Endothelial cell of umbilical vein (primary cell): ENCODE measurements around the gene BAZ1B. TPM values are rescaled to one million over a fixed set of nuclear protein-coding genes. Genes with fewer than 3 reads are reported as not detected.

Experiments
- BruUV-seq: library from RNA; stranded (reverse); fragments of 400-500 nt; replicated peaks from 2 replicates; lab custom pipeline; 2021; lab: Mats Ljungman, UMichigan
- CTCF ChIA-PET: fragments of 300-600, 350-600 bp; sonication (Branson Sonifier 250); formaldehyde crosslinking; loops from one replicate; lab custom pipeline; 2021; ENCODE audit warnings: antibody characterized with exemption, inconsistent platforms; lab: Charles Lee
- POLR2A ChIA-PET: fragments of 300-600, 350-600 bp; sonication (Branson Sonifier 250); formaldehyde crosslinking; loops from one replicate; lab custom pipeline; 2021; ENCODE audit warnings: antibody characterized with exemption, inconsistent platforms; lab: Charles Lee
- DNase-seq: peaks from one replicate; pipeline ENCODE4 v3.0.0-alpha.2; 2011; ENCODE audit warnings: low read depth, low spot score
- FAIRE-seq: peaks from 2 replicates; lab custom pipeline; 2011; peaks lifted over from hg19 to GRCh38; lab: Jason Lieb, UNC
- H2AFZ ChIP-seq: 2 replicates; pipeline ENCODE4 v1.6.0; 2012; ENCODE audit warnings: low read depth, low read length, control low read depth, inconsistent platforms
- H3K27ac ChIP-seq: 2 replicates; pipeline ENCODE4 v1.5.1; 2011; ENCODE audit warnings: low read depth, mild to moderate bottlenecking, control low read depth, low read length, moderate library complexity; ENCODE audit not compliant: insufficient read depth
- H3K27me3 ChIP-seq, 2 experiments: 2 replicates each; pipeline versions ENCODE4 v1.6.0 to v1.6.1; 2011; ENCODE audit warnings: low read length in 2 of 2, mixed read lengths in 1 of 2; ENCODE audit not compliant: control insufficient read depth in 2 of 2, insufficient read depth in 2 of 2
- H3K36me3 ChIP-seq, 2 experiments: 2 replicates in 1 of 2; 3 replicates in 1 of 2; pipeline ENCODE4 v1.5.1; 2011; ENCODE audit warnings: low read length in 2 of 2, mild to moderate bottlenecking in 1 of 2, moderate library complexity in 1 of 2; ENCODE audit not compliant: control insufficient read depth in 2 of 2, insufficient read depth in 2 of 2; ENCODE audit errors: extremely low read depth in 1 of 2
- H3K4me1 ChIP-seq: 3 replicates; pipeline ENCODE4 v1.5.1; 2011; ENCODE audit warnings: mild to moderate bottlenecking, low read length; ENCODE audit not compliant: control insufficient read depth, insufficient read depth; ENCODE audit errors: extremely low read depth
- H3K4me2 ChIP-seq: 2 replicates; pipeline ENCODE4 v1.6.1; 2011; ENCODE audit warnings: low read length, control low read depth, mixed read lengths; ENCODE audit not compliant: insufficient read depth
- H3K4me3 ChIP-seq, 3 experiments: fragments of 200-600 bp in 1 of 3; sonication (generic), shearing (Covaris generic) in 1 of 3; replicated peaks in 1 of 3; 2 replicates each; pipeline ENCODE4 v1.5.1; 2011 to 2016; ENCODE audit warnings: control low read depth in 3 of 3, low read length in 3 of 3, mild to moderate bottlenecking in 2 of 3, inconsistent platforms in 1 of 3, low read depth in 1 of 3, moderate library complexity in 1 of 3; ENCODE audit not compliant: insufficient read depth in 1 of 3
- H3K79me2 ChIP-seq: 2 replicates; pipeline ENCODE4 v1.6.0; 2012; ENCODE audit warnings: low read length, inconsistent platforms; ENCODE audit not compliant: control insufficient read depth, insufficient read depth
- H3K9ac ChIP-seq: replicated peaks from 2 replicates; pipeline ENCODE3; 2011; ENCODE audit warnings: low read length, control low read depth; ENCODE audit not compliant: insufficient read depth; ENCODE audit errors: extremely low read depth
- H3K9me1 ChIP-seq: replicated peaks from 3 replicates; pipeline ENCODE4 v1.6.0; 2011; ENCODE audit warnings: mild to moderate bottlenecking, low read length; ENCODE audit not compliant: control insufficient read depth, insufficient read depth; ENCODE audit errors: extremely low read depth
- H3K9me3 ChIP-seq: replicated peaks from 2 replicates; pipeline ENCODE4 v1.5.1; 2012; ENCODE audit warnings: low read length, inconsistent platforms; ENCODE audit not compliant: control insufficient read depth, insufficient read depth
- H4K20me1 ChIP-seq: replicated peaks from 2 replicates; pipeline ENCODE3; 2011; ENCODE audit warnings: mild to moderate bottlenecking, low read length; ENCODE audit not compliant: control insufficient read depth, insufficient read depth; ENCODE audit errors: extremely low read depth
- EZH2 ChIP-seq: IDR thresholded peaks from 2 replicates; pipeline ENCODE4 v1.6.1; 2012; ENCODE audit warnings: borderline replicate concordance, low read depth, mild to moderate bottlenecking, moderate library complexity, low read length, inconsistent platforms; ENCODE audit not compliant: severe bottlenecking
- FOS ChIP-seq: IDR thresholded peaks from 2 replicates; pipeline ENCODE4 v1.6.1; 2011; ENCODE audit warnings: mild to moderate bottlenecking, low read length, moderate library complexity, borderline replicate concordance; ENCODE audit not compliant: insufficient read depth
- GATA2 ChIP-seq: IDR thresholded peaks from 2 replicates; pipeline ENCODE4 v1.7.0; 2011; ENCODE audit warnings: low read depth, mild to moderate bottlenecking, moderate library complexity, mixed read lengths, low read length; ENCODE audit not compliant: insufficient read length, insufficient read depth
- JUN ChIP-seq: IDR thresholded peaks from 2 replicates; pipeline ENCODE4 v1.6.1; 2011; ENCODE audit warnings: borderline replicate concordance, low read depth; ENCODE audit not compliant: insufficient read length, insufficient read depth
- MYC ChIP-seq: IDR thresholded peaks from one replicate; pipeline ENCODE4 v1.6.1; 2011; ENCODE audit warnings: mild to moderate bottlenecking, low read depth, low read length
- POLR2A ChIP-seq: IDR thresholded peaks from 2 replicates; pipeline ENCODE4 v1.6.1; 2012; ENCODE audit warnings: low read depth, mild to moderate bottlenecking, control low read depth, low read length
- POLR2AphosphoS5 ChIP-seq: IDR thresholded peaks from 2 replicates; pipeline ENCODE4 v1.6.1; 2012; ENCODE audit warnings: low read depth, mild to moderate bottlenecking, control low read depth, low read length, moderate library complexity; ENCODE audit not compliant: insufficient read depth
- dilution Hi-C: fragments of 300-500 bp; cut with MboI; formaldehyde crosslinking; loops from one replicate; pipeline ENCODE4 v1.15.0; 2019; ENCODE audit warnings: low sequenced_read_pairs; ENCODE audit not compliant: extremely low pct_ligation_motif_present
- intact Hi-C: fragments of 100-400 bp; cut with micrococcal nuclease; formaldehyde crosslinking; loops from one replicate; pipeline ENCODE4 v1.10.0; 2022
- polyA plus RNA-seq, 4 experiments: library from polyadenylated mRNA; depleted of rRNA in 3 of 4; stranded (reverse) in 3 of 4; unstranded in 1 of 4; fragments of >200 nt; gene quantifications; 2 replicates each; pipeline versions ENCODE4 v1.2.1 to v1.2.3, GENCODE V29; 2011 to 2012; ENCODE audit warnings: missing spikeins in 1 of 4
- total RNA-seq: library from RNA; stranded (reverse); gene quantifications from 2 replicates; pipeline ENCODE4 v1.2.3, GENCODE V29; 2021
- TF ChIP-seq, protein P1 (sequence below): IDR thresholded peaks from 2 replicates; pipeline ENCODE4 v1.6.1; 2011; ENCODE audit not compliant: insufficient read depth, insufficient read length
- TF ChIP-seq, protein P2 (sequence below), 2 donors: IDR thresholded peaks; 1 replicate in 1 of 2; 2 replicates in 1 of 2; pipeline ENCODE4 v1.5.1; 2011; ENCODE audit warnings: low read length in 2 of 2, mild to moderate bottlenecking in 2 of 2, moderate library complexity in 2 of 2, control low read depth in 1 of 2, inconsistent platforms in 1 of 2, low read depth in 1 of 2; ENCODE audit not compliant: insufficient read depth in 1 of 2; ENCODE audit errors: extremely low read depth in 1 of 2

BAZ1B gene
- total and polyA plus RNA-seq, 2 donors (not counting 3 experiments of a cell fraction or from before 2014, with no cell fraction given): 16.2 to 74.7 TPM

DNA sequence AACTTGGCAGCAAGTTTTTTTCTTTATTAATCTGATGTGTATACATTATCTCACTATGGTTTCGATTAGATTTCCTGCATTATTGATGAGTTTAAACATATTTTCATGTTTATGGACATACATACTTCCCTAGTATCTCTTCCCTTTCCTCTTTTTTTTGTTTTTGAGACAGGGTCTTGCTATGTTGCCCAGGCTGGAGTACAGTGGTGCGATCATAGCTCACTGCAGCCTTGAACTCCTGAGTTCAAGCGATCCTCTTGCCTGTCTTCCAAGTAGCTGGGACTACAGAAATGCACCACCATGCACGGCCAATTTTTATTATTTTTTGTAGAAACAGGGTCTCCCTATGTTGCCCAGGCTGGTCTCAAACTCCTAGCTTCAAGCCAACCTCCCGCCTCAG lies 18.9 kb downstream of the BAZ1B start:
- no peak for FAIRE-seq
- no peaks in the 10 kb centered on the region for H3K9me3 ChIP-seq
- dilution Hi-C loops: no loop called here
- no peak overlapping the region for H3K4me2 ChIP-seq
- peaks cover 56% of the 10 kb centered on the region for H3K79me2 ChIP-seq
- CTCF ChIA-PET: no interaction called here
- H3K4me1 ChIP-seq: no peaks in the 10 kb centered on the region
- no peak for DNase-seq
- BruUV-seq: no TSS peak
- no peak overlapping the region for H3K9ac ChIP-seq
- H3K27me3 ChIP-seq: no peaks in the 10 kb centered on the region
- H3K4me3 ChIP-seq: no peak overlapping the region
- H3K9me1 ChIP-seq: no peaks in the 10 kb centered on the region
- no peak overlapping the region for H3K27ac ChIP-seq
- H4K20me1 ChIP-seq: peaks cover 3% of the 10 kb centered on the region
- H2AFZ ChIP-seq: no peak overlapping the region
- TF ChIP-seq POLR2AphosphoS5 (no peak), FOS (no peak), POLR2A (no peak), JUN (no peak), MYC (no peak), GATA2 (no peak), EZH2 (no peak)
- TF ChIP-seq, protein P1, sequence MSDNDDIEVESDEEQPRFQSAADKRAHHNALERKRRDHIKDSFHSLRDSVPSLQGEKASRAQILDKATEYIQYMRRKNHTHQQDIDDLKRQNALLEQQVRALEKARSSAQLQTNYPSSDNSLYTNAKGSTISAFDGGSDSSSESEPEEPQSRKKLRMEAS: no peak
- TF ChIP-seq, protein P2, sequence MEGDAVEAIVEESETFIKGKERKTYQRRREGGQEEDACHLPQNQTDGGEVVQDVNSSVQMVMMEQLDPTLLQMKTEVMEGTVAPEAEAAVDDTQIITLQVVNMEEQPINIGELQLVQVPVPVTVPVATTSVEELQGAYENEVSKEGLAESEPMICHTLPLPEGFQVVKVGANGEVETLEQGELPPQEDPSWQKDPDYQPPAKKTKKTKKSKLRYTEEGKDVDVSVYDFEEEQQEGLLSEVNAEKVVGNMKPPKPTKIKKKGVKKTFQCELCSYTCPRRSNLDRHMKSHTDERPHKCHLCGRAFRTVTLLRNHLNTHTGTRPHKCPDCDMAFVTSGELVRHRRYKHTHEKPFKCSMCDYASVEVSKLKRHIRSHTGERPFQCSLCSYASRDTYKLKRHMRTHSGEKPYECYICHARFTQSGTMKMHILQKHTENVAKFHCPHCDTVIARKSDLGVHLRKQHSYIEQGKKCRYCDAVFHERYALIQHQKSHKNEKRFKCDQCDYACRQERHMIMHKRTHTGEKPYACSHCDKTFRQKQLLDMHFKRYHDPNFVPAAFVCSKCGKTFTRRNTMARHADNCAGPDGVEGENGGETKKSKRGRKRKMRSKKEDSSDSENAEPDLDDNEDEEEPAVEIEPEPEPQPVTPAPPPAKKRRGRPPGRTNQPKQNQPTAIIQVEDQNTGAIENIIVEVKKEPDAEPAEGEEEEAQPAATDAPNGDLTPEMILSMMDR (IDR thresholded peaks at IDR 0.05; ENCODE audit: extremely low read depth in 1 of 2, insufficient read depth in 1 of 2, low read depth in 1 of 2, low read length in 2 of 2): no peak
- POLR2A ChIA-PET: no interaction called here
- peaks cover 22 to 24% of the 10 kb centered on the region in 2 experiments for H3K36me3 ChIP-seq
- intact Hi-C loops: no loop called here
